SKM-1 treated with dmso at 0.1 percent for 144 hours (cell line): ENCODE data around the gene NEK7.

Experiments used
- DNase-seq: peaks from one replicate; lab custom pipeline; 2025; ENCODE audit not compliant: unreplicated experiment; lab: John Stamatoyannopoulos, UW

Gene NEK7

GRCh38 chr1:198340139-198340538 is 183.3 kb downstream of the NEK7 start:
- no peak for DNase-seq

- DNase-seq: no peak
Observed at GRCh38 chr1:198346178-198346577, 189.4 kb downstream of the NEK7 start.

- no peak for DNase-seq
Observed at GRCh38 chr1:198350456-198350855, 193.7 kb downstream of the NEK7 start.

GRCh38 chr1:198352975-198353695 is 196.3 kb downstream of the NEK7 start:
- DNase-seq: no peak

- no peak for DNase-seq
Observed at GRCh38 chr1:198357937-198358336, 201.1 kb downstream of the NEK7 start.

GRCh38 chr1:198359024-198359653 is 202.3 kb downstream of the NEK7 start:
- no peak for DNase-seq

GRCh38 chr1:198360208-198360729 is 203.5 kb downstream of the NEK7 start:
- DNase-seq: no peak

GRCh38 chr1:198361237-198361767 is 204.5 kb downstream of the NEK7 start:
- DNase-seq: no peak

GRCh38 chr1:198363625-198364151 is 206.9 kb downstream of the NEK7 start:
- DNase-seq: no peak

- DNase-seq: no peak
Observed at GRCh38 chr1:198364471-198364870, 207.7 kb downstream of the NEK7 start.

GRCh38 chr1:198367296-198367695 is 210.5 kb downstream of the NEK7 start:
- no peak for DNase-seq

GRCh38 chr1:198370996-198371395 is 214.2 kb downstream of the NEK7 start:
- DNase-seq: no peak
